Endodermal cell (in vitro differentiated cells): ENCODE measurements around the gene ARHGAP42. TPM values are rescaled to one million over a fixed set of nuclear protein-coding genes. Genes with fewer than 3 reads are reported as not detected.
A peak's percentile ranks its signal among the peaks of the same experiment; 100 is the strongest.

Experiments used
- DNase-seq: peaks from one replicate; pipeline ENCODE4 v3.0.0-alpha.2; 2017
- H3K27ac ChIP-seq: 2 replicates; pipeline ENCODE4 v1.5.1; 2013; ENCODE audit warnings: mild to moderate bottlenecking, low read depth, low read length, moderate library complexity
- H3K27me3 ChIP-seq: 2 replicates; pipeline ENCODE4 v1.6.1; 2013; ENCODE audit warnings: mild to moderate bottlenecking, low read length, moderate library complexity; ENCODE audit not compliant: insufficient read depth, control insufficient read depth, poor library complexity, severe bottlenecking
- H3K36me3 ChIP-seq: 2 replicates; pipeline ENCODE4 v1.7.0; 2013; ENCODE audit warnings: mild to moderate bottlenecking, low read length, moderate library complexity; ENCODE audit not compliant: control insufficient read depth, insufficient read depth
- H3K4me1 ChIP-seq: one replicate; pipeline ENCODE4 v1.7.0; 2013; ENCODE audit warnings: low read length; ENCODE audit not compliant: control insufficient read depth, insufficient read depth
- H3K4me3 ChIP-seq: 2 replicates; pipeline ENCODE4 v1.5.1; 2013; ENCODE audit warnings: mild to moderate bottlenecking, low read length, moderate library complexity
- H3K9ac ChIP-seq: 2 replicates; pipeline ENCODE4 v1.6.1; 2013; ENCODE audit warnings: mild to moderate bottlenecking, low read length, moderate library complexity; ENCODE audit not compliant: poor library complexity, severe bottlenecking; ENCODE audit errors: extremely low read depth
- H3K9me3 ChIP-seq: 2 replicates; pipeline ENCODE4 v1.6.1; 2013; ENCODE audit warnings: mild to moderate bottlenecking, low read length, moderate library complexity; ENCODE audit not compliant: control insufficient read depth
- H3K27ac Mint-ChIP-seq: 2 replicates; pipeline ENCODE4 v1.8.0; 2020; ENCODE audit warnings: mixed read lengths
- H3K27me3 Mint-ChIP-seq: 2 replicates; pipeline ENCODE4 v1.8.0; 2021; ENCODE audit warnings: mild to moderate bottlenecking, mixed read lengths; ENCODE audit not compliant: insufficient read depth
- H3K36me3 Mint-ChIP-seq: 2 replicates; pipeline ENCODE4 v1.8.0; 2020; ENCODE audit warnings: low read depth, mixed read lengths
- H3K4me1 Mint-ChIP-seq: 2 replicates; pipeline ENCODE4 v1.8.0; 2020; ENCODE audit warnings: mixed read lengths
- H3K4me3 Mint-ChIP-seq: 2 replicates; pipeline ENCODE4 v1.8.0; 2020; ENCODE audit warnings: mild to moderate bottlenecking, moderate library complexity, mixed read lengths
- H3K9me3 Mint-ChIP-seq: 2 replicates; pipeline ENCODE4 v1.8.0; 2020; ENCODE audit warnings: mild to moderate bottlenecking, mixed read lengths
- CTCF ChIP-seq: fragments of 200-600 bp; sonication (generic); conservative IDR thresholded peaks from 2 replicates; pipeline ENCODE4 v1.5.0; 2021; ENCODE audit warnings: antibody characterized with exemption, mild to moderate bottlenecking
- WGBS, 2 experiments: methylation state at CpG; one replicate each; pipeline versions ENCODE4 v1.1.5 to v1.1.7; 2013; ENCODE audit warnings: missing lambda C conversion rate in 2 of 2, mixed read lengths in 1 of 2; ENCODE audit not compliant: insufficient coverage in 1 of 2, insufficient read length in 1 of 2; 5-methylcytosine and 5-hydroxymethylcytosine counted together
- total RNA-seq, 2 donors: library from RNA; stranded (reverse); fragmentation: NEBNext Ultra II Directional in 1 of 2; extraction: Animal tissue kit (Norgen Biotek cat#: 25700) in 1 of 2; gene quantifications; 2 replicates in 1 of 2; 3 replicates in 1 of 2; pipeline ENCODE4 v1.2.1, GENCODE V29; 2021

ARHGAP42 gene
- total RNA-seq, 2 donors from 2014 or later = 164 to 176 TPM

- 96 to 100% methylated on average over 1 to 2 of the region's 2 CpGs for WGBS, 2 experiments
- Mint-ChIP-seq H3K36me3 (peaks cover 36% of the 10 kb centered on the region), H3K4me1 (peaks cover 46% of the 10 kb centered on the region), H3K27me3 (no peaks in the 10 kb centered on the region), H3K9me3 (no peaks in the 10 kb centered on the region), H3K4me3 (no peak overlapping the region), H3K27ac (peak overlapping the region; percentile 86)
- TF ChIP-seq CTCF = no peak
- no peak for DNase-seq
- H3K27me3 ChIP-seq = no peaks in the 10 kb centered on the region
- no peak overlapping the region for H3K9ac ChIP-seq
- no peaks in the 10 kb centered on the region for H3K9me3 ChIP-seq
- H3K4me3 ChIP-seq = peak overlapping the region; percentile 66
- H3K4me1 ChIP-seq = peaks cover 19% of the 10 kb centered on the region
- no peak overlapping the region for H3K27ac ChIP-seq
- peaks cover 15% of the 10 kb centered on the region for H3K36me3 ChIP-seq
These were observed 123.1 kb downstream of the ARHGAP42 start for GRCh38 chr11:100810146-100810545.

GRCh38 chr11:100810666-100811065 is 123.6 kb downstream of the ARHGAP42 start:
- Histone ChIP-seq H3K27me3 (no peaks in the 10 kb centered on the region), H3K9me3 (no peaks in the 10 kb centered on the region), H3K36me3 (peaks cover 20% of the 10 kb centered on the region), H3K4me1 (peaks cover 19% of the 10 kb centered on the region), H3K4me3 (peak overlapping the region; percentile 66), H3K27ac (no peak overlapping the region), H3K9ac (no peak overlapping the region)
- H3K4me3 Mint-ChIP-seq = no peak overlapping the region
- DNase-seq = no peak
- H3K36me3 Mint-ChIP-seq = peaks cover 40% of the 10 kb centered on the region
- peaks cover 46% of the 10 kb centered on the region for H3K4me1 Mint-ChIP-seq
- H3K27ac Mint-ChIP-seq = no peak overlapping the region
- no peak for TF ChIP-seq CTCF
- H3K9me3 Mint-ChIP-seq = peaks cover 2% of the 10 kb centered on the region
- WGBS, 2 experiments = 93 to 100% methylated on average over 3 of the region's 3 CpGs
- no peaks in the 10 kb centered on the region for H3K27me3 Mint-ChIP-seq

- H3K27ac ChIP-seq = no peak overlapping the region
- no peaks in the 10 kb centered on the region for H3K9me3 ChIP-seq
- Mint-ChIP-seq H3K4me3 (no peak overlapping the region), H3K4me1 (peaks cover 58% of the 10 kb centered on the region), H3K9me3 (peaks cover 3% of the 10 kb centered on the region), H3K36me3 (peaks cover 34% of the 10 kb centered on the region), H3K27me3 (no peaks in the 10 kb centered on the region), H3K27ac (peak overlapping the region; percentile 49)
- no peak for TF ChIP-seq CTCF
- H3K4me3 ChIP-seq = no peak overlapping the region
- H3K4me1 ChIP-seq = peaks cover 27% of the 10 kb centered on the region
- no peak for DNase-seq
- H3K9ac ChIP-seq = no peak overlapping the region
- H3K27me3 ChIP-seq = no peaks in the 10 kb centered on the region
- WGBS, 2 experiments = 70 to 82% methylated on average over 1 to 2 of the region's 2 CpGs
- H3K36me3 ChIP-seq = peaks cover 21% of the 10 kb centered on the region
These were observed 125.4 kb downstream of the ARHGAP42 start for GRCh38 chr11:100812517-100812916.
